ENCODE measurements around the gene KLK14.

The KLK14 gene

GRCh38 chr19:51108066-51108804 is 25.5 kb upstream of the KLK14 start, which contains the start of gene CTU1:
CTU1 (minus strand) TSS chr19:51108409; CDS start chr19:51104569, 3,840 bp downstream.
- Histone ChIP-seq H3K4me3 (ENCODE audit: low read depth, low read length) (peak within 1 kb of the TSS; percentile 93), H3K27me3 (replicated peaks) (no peaks in the 10 kb centered on the region), H3K36me3 (replicated peaks) (peaks cover 7% of the 10 kb centered on the region), H3K27ac (peak within 1 kb of the TSS; percentile 71)
- TF ChIP-seq CTCF (IDR thresholded peaks at IDR 0.05; ENCODE audit: low read depth, low read length, missing control alignments) = no peak
- in situ Hi-C loops (cut with HindIII; ENCODE audit: low pct_ligation_motif_present, low sequenced_read_pairs) = no loop called here
- DNase-seq = peak; percentile 99

- TF ChIP-seq CTCF (IDR thresholded peaks at IDR 0.05; ENCODE audit: low read depth, low read length, missing control alignments) = peak; percentile 18
- DNase-seq = peak; percentile 25
- in situ Hi-C loops (cut with HindIII; ENCODE audit: low pct_ligation_motif_present, low sequenced_read_pairs) = no loop called here
- Histone ChIP-seq H3K27ac (peak overlapping the region; percentile 71), H3K4me3 (ENCODE audit: low read depth, low read length) (peak overlapping the region; percentile 93), H3K27me3 (replicated peaks) (no peaks in the 10 kb centered on the region), H3K36me3 (replicated peaks) (peaks cover 14% of the 10 kb centered on the region)
These were observed 24.8 kb upstream of the KLK14 start for GRCh38 chr19:51107406-51108065.

- no peak for DNase-seq
- Histone ChIP-seq H3K27me3 (replicated peaks) (no peaks in the 10 kb centered on the region), H3K36me3 (replicated peaks) (peaks cover 19% of the 10 kb centered on the region), H3K4me3 (ENCODE audit: low read depth, low read length) (no peak overlapping the region), H3K27ac (no peak overlapping the region)
- in situ Hi-C loops (cut with HindIII; ENCODE audit: low pct_ligation_motif_present, low sequenced_read_pairs) = no loop called here
- TF ChIP-seq CTCF (IDR thresholded peaks at IDR 0.05; ENCODE audit: low read depth, low read length, missing control alignments) = no peak
These were observed 21.2 kb upstream of the KLK14 start for GRCh38 chr19:51103926-51104341.

- Histone ChIP-seq H3K27ac (no peak overlapping the region), H3K4me3 (ENCODE audit: low read depth, low read length) (no peak overlapping the region), H3K36me3 (replicated peaks) (peaks cover 22% of the 10 kb centered on the region), H3K27me3 (replicated peaks) (no peaks in the 10 kb centered on the region)
- no peak for TF ChIP-seq CTCF (IDR thresholded peaks at IDR 0.05; ENCODE audit: low read depth, low read length, missing control alignments)
- in situ Hi-C loops (cut with HindIII; ENCODE audit: low pct_ligation_motif_present, low sequenced_read_pairs) = no loop called here
- DNase-seq = no peak
These were observed 20.3 kb upstream of the KLK14 start for GRCh38 chr19:51102991-51103390.

- in situ Hi-C loops (cut with HindIII; ENCODE audit: low pct_ligation_motif_present, low sequenced_read_pairs) = no loop called here
- Histone ChIP-seq H3K27me3 (replicated peaks) (no peaks in the 10 kb centered on the region), H3K36me3 (replicated peaks) (peaks cover 24% of the 10 kb centered on the region), H3K27ac (no peak overlapping the region), H3K4me3 (ENCODE audit: low read depth, low read length) (no peak overlapping the region)
- DNase-seq = no peak
- no peak for TF ChIP-seq CTCF (IDR thresholded peaks at IDR 0.05; ENCODE audit: low read depth, low read length, missing control alignments)
These were observed 18.6 kb upstream of the KLK14 start for GRCh38 chr19:51101171-51101865.
